Suprapubic skin (tissue), 4 donors: ENCODE measurements around the gene CELF5. TPM values are rescaled to one million over a fixed set of nuclear protein-coding genes. Genes with fewer than 3 reads are reported as not detected.

ENCODE experiments used
- DNase-seq, 2 donors: peaks; one replicate each; pipeline ENCODE4 v3.0.0-alpha.2; 2019; ENCODE audit warnings: low spot score in 2 of 2
- H3K27ac ChIP-seq: fragments of 200-600 bp; sonication (generic); one replicate; pipeline ENCODE4 v1.5.1; 2019
- H3K27me3 ChIP-seq: fragments of 200-600 bp; sonication (generic); one replicate; pipeline ENCODE4 v1.5.1; 2019
- H3K36me3 ChIP-seq: fragments of 200-600 bp; sonication (generic); one replicate; pipeline ENCODE4 v1.5.1; 2019
- H3K4me1 ChIP-seq: fragments of 200-600 bp; sonication (generic); one replicate; pipeline ENCODE4 v1.5.1; 2019
- H3K4me3 ChIP-seq: fragments of 200-600 bp; sonication (generic); one replicate; pipeline ENCODE4 v1.5.1; 2019; ENCODE audit warnings: mild to moderate bottlenecking
- H3K9me3 ChIP-seq: fragments of 200-600 bp; sonication (generic); one replicate; pipeline ENCODE4 v1.5.1; 2019
- CTCF ChIP-seq, 2 donors: fragments of 200-600 bp in 1 of 2; fragments of 450-650 bp in 1 of 2; sonication (generic) in 1 of 2; IDR thresholded peaks; one replicate each; pipeline ENCODE4 v1.5.1; 2016 to 2019; ENCODE audit warnings: antibody characterized with exemption in 2 of 2, mild to moderate bottlenecking in 1 of 2, moderate library complexity in 1 of 2
- EP300 ChIP-seq: sonication (generic); formaldehyde crosslinking; IDR thresholded peaks from one replicate; pipeline ENCODE4 v1.6.1; 2017; ENCODE audit warnings: antibody characterized with exemption
- POLR2A ChIP-seq, 2 donors: fragments of 450-650 bp; IDR thresholded peaks; one replicate each; pipeline ENCODE4 v1.6.1; 2017; ENCODE audit warnings: antibody characterized with exemption in 2 of 2, mild to moderate bottlenecking in 2 of 2, moderate library complexity in 2 of 2
- POLR2AphosphoS5 ChIP-seq, 3 donors: sonication (generic); formaldehyde crosslinking; IDR thresholded peaks; one replicate each; pipeline ENCODE4 v1.6.1; 2017; ENCODE audit warnings: antibody characterized with exemption in 3 of 3
- WGBS: methylation state at CpG from one replicate; pipeline ENCODE4 v1.1.5; 2018; 5-methylcytosine and 5-hydroxymethylcytosine counted together
- total RNA-seq, 4 donors: library from RNA; depleted of rRNA; stranded (reverse); fragments of >200 nt; gene quantifications; one replicate each; pipeline ENCODE4 v1.1.0, GENCODE V29; 2016

CELF5 gene
- total RNA-seq, 4 donors from 2014 or later = 0.17 to 0.87 (median 0.64) TPM; not detected in 1

DNA sequence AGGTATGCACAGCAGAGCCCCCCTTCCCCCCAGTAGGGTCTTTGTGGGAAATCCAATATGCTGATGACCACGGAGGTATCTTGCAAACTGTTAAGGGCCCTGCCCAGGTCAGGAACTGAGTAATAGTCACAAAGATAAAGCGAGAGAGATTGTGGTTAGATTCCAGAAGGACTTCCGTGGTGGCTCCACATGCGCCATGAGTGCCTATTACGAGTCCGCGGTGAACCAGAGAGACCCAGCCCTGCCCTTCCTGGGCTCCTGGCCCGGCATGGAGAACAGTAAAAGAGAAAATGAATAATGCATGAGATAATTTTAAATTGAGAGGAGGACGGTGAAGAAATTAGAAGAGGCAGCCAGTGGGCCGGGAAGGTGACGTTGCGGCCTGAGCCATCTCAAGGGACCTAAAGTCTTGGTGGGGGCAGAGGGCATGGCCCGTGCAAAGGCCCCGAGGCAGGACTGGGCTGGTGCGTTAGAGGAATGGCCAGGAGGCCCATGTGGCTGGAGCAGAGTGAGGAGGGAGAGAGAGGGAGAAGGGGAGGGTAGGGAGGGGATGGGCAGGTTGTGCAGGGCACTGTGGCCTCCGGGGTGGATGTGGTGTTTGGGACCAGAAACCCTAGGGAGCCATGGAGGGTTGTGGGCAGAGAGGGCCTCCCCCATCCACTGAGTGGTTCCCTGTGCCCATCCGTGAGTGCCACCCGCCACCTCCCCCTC lies 95.3 kb downstream of the CELF5 start:
- Histone ChIP-seq H3K9me3 (no peaks in the 10 kb centered on the region), H3K27me3 (peaks cover 49% of the 10 kb centered on the region), H3K36me3 (no peaks in the 10 kb centered on the region), H3K4me3 (no peak overlapping the region), H3K4me1 (no peaks in the 10 kb centered on the region), H3K27ac (no peak overlapping the region)
- 45% methylated on average over 16 of the region's 18 CpGs for WGBS
- no peak for DNase-seq
- TF ChIP-seq CTCF (IDR thresholded peaks at IDR 0.05) (no peak), EP300 (no peak), POLR2A (IDR thresholded peaks at IDR 0.05) (no peak), POLR2AphosphoS5 (IDR thresholded peaks at IDR 0.05) (no peak)

DNA sequence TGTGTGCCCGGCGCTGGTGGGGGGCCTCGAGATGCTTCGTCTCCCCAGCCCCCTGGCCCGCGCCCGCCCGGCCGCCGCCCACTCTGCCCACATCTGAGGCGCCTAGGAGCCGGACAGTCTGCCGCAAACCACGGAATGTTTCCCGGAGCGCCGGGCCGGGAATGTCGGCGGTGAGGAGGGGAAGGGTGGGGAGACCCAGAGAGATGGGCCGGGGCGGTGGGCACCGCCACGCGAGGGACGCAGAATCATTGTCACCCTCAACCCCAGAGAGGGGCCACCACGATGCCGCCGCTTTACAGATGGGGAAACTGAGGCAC lies 95.9 kb downstream of the CELF5 start:
- Histone ChIP-seq H3K36me3 (no peaks in the 10 kb centered on the region), H3K27ac (no peak overlapping the region), H3K4me1 (no peaks in the 10 kb centered on the region), H3K27me3 (peaks cover 45% of the 10 kb centered on the region), H3K9me3 (no peaks in the 10 kb centered on the region), H3K4me3 (no peak overlapping the region)
- no peak for DNase-seq
- TF ChIP-seq POLR2AphosphoS5 (IDR thresholded peaks at IDR 0.05) (no peak), EP300 (no peak), POLR2A (IDR thresholded peaks at IDR 0.05) (no peak), CTCF (IDR thresholded peaks at IDR 0.05) (no peak)
- 61% methylated on average over 25 of the region's 29 CpGs for WGBS

- 60% methylated on average over 8 of the region's 8 CpGs for WGBS
- peaks cover 45% of the 10 kb centered on the region for H3K27me3 ChIP-seq
- TF ChIP-seq EP300 = no peak
- no peak for TF ChIP-seq POLR2AphosphoS5 (IDR thresholded peaks at IDR 0.05)
- TF ChIP-seq CTCF (IDR thresholded peaks at IDR 0.05) = no peak
- TF ChIP-seq POLR2A (IDR thresholded peaks at IDR 0.05) = no peak
Measured at GRCh38 chr19:3320853-3321252, 96.4 kb downstream of the CELF5 start.

DNA sequence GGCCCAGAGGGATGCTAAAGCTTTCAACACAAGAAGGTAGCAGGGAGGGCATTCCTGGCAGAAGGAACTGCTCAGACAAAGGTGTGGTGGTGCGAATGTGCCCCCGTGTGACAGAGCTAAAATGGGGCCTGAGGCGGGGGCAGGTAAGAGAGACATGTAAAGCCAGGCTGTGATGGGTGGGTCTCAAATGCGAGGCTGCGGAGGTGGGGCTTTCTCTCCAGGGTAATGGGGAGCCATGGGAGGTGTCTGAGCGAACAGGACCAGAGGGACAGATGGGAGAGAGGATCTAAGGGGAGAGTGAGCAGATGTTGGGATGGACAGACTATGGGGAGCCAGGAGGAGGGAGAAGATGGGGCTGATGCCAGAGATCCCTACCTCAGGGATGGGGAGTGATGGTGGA lies 97.2 kb downstream of the CELF5 start:
- Histone ChIP-seq H3K9me3 (no peaks in the 10 kb centered on the region), H3K27me3 (peaks cover 45% of the 10 kb centered on the region), H3K36me3 (no peaks in the 10 kb centered on the region), H3K4me3 (no peak overlapping the region), H3K27ac (no peak overlapping the region), H3K4me1 (no peaks in the 10 kb centered on the region)
- WGBS = 70% methylated on average over 6 of the region's 6 CpGs
- no peak for DNase-seq
- TF ChIP-seq CTCF (IDR thresholded peaks at IDR 0.05) = no peak
- TF ChIP-seq EP300 = no peak
- no peak for TF ChIP-seq POLR2A (IDR thresholded peaks at IDR 0.05)
- no peak for TF ChIP-seq POLR2AphosphoS5 (IDR thresholded peaks at IDR 0.05)

More at GRCh38 chr19:3320853-3321252, 96.4 kb downstream of the CELF5 start:
- no peak for DNase-seq
- no peaks in the 10 kb centered on the region for H3K9me3 ChIP-seq
- H3K4me1 ChIP-seq = no peaks in the 10 kb centered on the region
- H3K4me3 ChIP-seq = no peak overlapping the region
- H3K27ac ChIP-seq = no peak overlapping the region
- no peaks in the 10 kb centered on the region for H3K36me3 ChIP-seq

DNA sequence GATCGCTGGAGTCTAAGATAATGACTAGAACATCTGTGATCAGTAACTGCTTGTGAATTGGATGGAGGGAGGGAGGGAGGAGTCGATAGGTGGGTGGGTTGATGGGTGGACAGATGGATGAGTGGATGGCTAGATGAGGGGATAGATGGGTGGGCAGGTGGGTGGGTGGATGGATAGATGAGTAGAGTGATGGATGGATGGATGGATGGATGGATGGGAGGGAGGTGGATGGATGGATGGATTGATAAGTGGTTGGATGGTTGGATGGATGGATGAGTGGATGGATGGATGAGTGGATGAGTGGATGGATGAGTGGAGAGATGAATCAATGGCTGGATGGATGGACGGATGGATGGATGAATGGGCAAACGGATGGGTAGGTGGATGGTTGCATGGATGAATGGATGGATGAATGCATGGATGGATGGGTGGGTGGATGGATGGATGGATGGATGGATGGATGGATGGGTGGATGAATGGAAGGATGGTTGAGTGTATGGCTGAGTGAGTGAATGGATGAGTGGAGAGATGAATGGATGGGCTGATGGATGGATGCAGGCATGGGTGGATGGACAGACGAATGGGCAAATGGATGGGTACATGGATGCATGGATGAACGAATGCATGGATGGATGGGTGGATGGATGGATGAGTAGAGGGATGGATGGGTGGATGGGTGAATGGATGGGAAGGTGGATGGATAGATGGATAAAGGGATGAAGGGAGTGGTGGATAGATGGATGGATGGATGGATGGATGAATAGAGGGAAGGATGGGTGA lies 97.9 kb downstream of the CELF5 start:
- TF ChIP-seq CTCF (IDR thresholded peaks at IDR 0.05) = no peak
- no peak for TF ChIP-seq POLR2AphosphoS5 (IDR thresholded peaks at IDR 0.05)
- no peak for TF ChIP-seq EP300
- TF ChIP-seq POLR2A (IDR thresholded peaks at IDR 0.05) = no peak
- Histone ChIP-seq H3K27ac (no peak overlapping the region), H3K4me3 (no peak overlapping the region), H3K36me3 (no peaks in the 10 kb centered on the region), H3K9me3 (no peaks in the 10 kb centered on the region), H3K4me1 (no peaks in the 10 kb centered on the region), H3K27me3 (peaks cover 39% of the 10 kb centered on the region)
- 83% methylated on average over 6 of the region's 6 CpGs for WGBS
- DNase-seq = no peak
